Tongue (tissue), 2 donors: ENCODE results near the gene ST8SIA6. TPM values are rescaled to one million over a fixed set of nuclear protein-coding genes. Genes with fewer than 3 reads are reported as not detected.
A peak's percentile ranks its signal among the peaks of the same experiment; 100 is the strongest.
"Not testable (repeated sequence)": the region's sequence is repeated elsewhere in the genome, so short reads cannot be mapped to it uniquely, and the experiment has no call there.

Experiments used
- DNase-seq: peaks from one replicate; pipeline ENCODE4 v3.0.0-alpha.2; 2015
- total RNA-seq: library from RNA; depleted of rRNA; stranded (reverse); fragments of >200 nt; gene quantifications from one replicate; pipeline ENCODE4 v1.2.3, GENCODE V29; 2014

The ST8SIA6 gene
- total RNA-seq, 1 donor from 2014 or later = 2.9 TPM

GRCh38 chr10:17456032-17456548 is 1.7 kb upstream of the ST8SIA6 start:
- DNase-seq = no peak

- no peak for DNase-seq
These were observed 673 bp upstream of the ST8SIA6 start for GRCh38 chr10:17455015-17455520.

GRCh38 chr10:17453373-17454091 is 863 bp downstream of the ST8SIA6 start:
- peak; percentile 54 for DNase-seq

- DNase-seq = peak; percentile 5
These were observed 1.4 kb downstream of the ST8SIA6 start for GRCh38 chr10:17453035-17453372.

GRCh38 chr10:17452060-17452841 is 2.1 kb downstream of the ST8SIA6 start:
- no peak for DNase-seq

- no peak for DNase-seq
These were observed 4.4 kb downstream of the ST8SIA6 start for GRCh38 chr10:17450024-17450423.

- DNase-seq = peak; percentile 32
These were observed 8.9 kb downstream of the ST8SIA6 start for GRCh38 chr10:17445400-17445998.

GRCh38 chr10:17444388-17444714 is 10.0 kb downstream of the ST8SIA6 start:
- no peak for DNase-seq

GRCh38 chr10:17443707-17444387 is 10.5 kb downstream of the ST8SIA6 start:
- DNase-seq = no peak

GRCh38 chr10:17438583-17438982 is 15.8 kb downstream of the ST8SIA6 start:
- no peak for DNase-seq

- DNase-seq = not testable (repeated sequence)
These were observed 17.8 kb downstream of the ST8SIA6 start for GRCh38 chr10:17436578-17436977.

GRCh38 chr10:17435953-17436352 is 18.4 kb downstream of the ST8SIA6 start:
- no peak for DNase-seq

GRCh38 chr10:17435187-17435586 is 19.2 kb downstream of the ST8SIA6 start:
- DNase-seq = no peak

- DNase-seq = no peak
These were observed 21.7 kb downstream of the ST8SIA6 start for GRCh38 chr10:17432723-17433122.

GRCh38 chr10:17431871-17432311 is 22.5 kb downstream of the ST8SIA6 start:
- DNase-seq = no peak

- peak; percentile 88 for DNase-seq
These were observed 23.6 kb downstream of the ST8SIA6 start for GRCh38 chr10:17430647-17431355.

GRCh38 chr10:17429490-17429889 is 24.9 kb downstream of the ST8SIA6 start:
- DNase-seq = no peak

- DNase-seq = no peak
These were observed 25.9 kb downstream of the ST8SIA6 start for GRCh38 chr10:17428351-17429097.

GRCh38 chr10:17427666-17428350 is 26.6 kb downstream of the ST8SIA6 start:
- DNase-seq = no peak

- DNase-seq = no peak
These were observed 27.2 kb downstream of the ST8SIA6 start for GRCh38 chr10:17427201-17427600.
